Measurements from ENCODE around the gene PCDHB8.
"Not testable (repeated sequence)": the region's sequence is repeated elsewhere in the genome, so short reads cannot be mapped to it uniquely, and the experiment has no call there.

PCDHB8 gene

GRCh38 chr5:141213656-141214339, 36.2 kb downstream of the PCDHB8 start, which contains the start of gene PCDHB13:
Gene PCDHB13 (plus strand): TSS chr5:141213919. CDS start chr5:141214124, 205 bp downstream.
- TF ChIP-seq CTCF (conservative IDR thresholded peaks at IDR 0.05), result peak; percentile 47
- H3K27ac ChIP-seq, result not testable (repeated sequence)

- H3K27ac ChIP-seq, result not testable (repeated sequence)
Observed at GRCh38 chr5:141214583-141214982, 37.0 kb downstream of the PCDHB8 start.

- H3K27ac ChIP-seq, result not testable (repeated sequence)
Observed at GRCh38 chr5:141215504-141215903, 37.9 kb downstream of the PCDHB8 start.

GRCh38 chr5:141216035-141216434, 38.4 kb downstream of the PCDHB8 start:
- not testable (repeated sequence) for H3K27ac ChIP-seq

GRCh38 chr5:141223112-141223783, 45.7 kb downstream of the PCDHB8 start, which contains the start of gene PCDHB14:
Gene PCDHB14 (plus strand): TSS chr5:141223343. CDS start chr5:141223506, 163 bp downstream.
- TF ChIP-seq CTCF (conservative IDR thresholded peaks at IDR 0.05), result peak; percentile 76
- peak within 1 kb of the TSS; percentile 40; the same call in 1 of the 2 replicates for H3K27ac ChIP-seq

GRCh38 chr5:141224844-141225243, 47.3 kb downstream of the PCDHB8 start:
- not testable (repeated sequence) for H3K27ac ChIP-seq

GRCh38 chr5:141225421-141225820, 47.8 kb downstream of the PCDHB8 start:
- not testable (repeated sequence) for H3K27ac ChIP-seq

Measured in VCaP (cell line).